ENCODE measurements around the gene WWP2.

The WWP2 gene

DNA sequence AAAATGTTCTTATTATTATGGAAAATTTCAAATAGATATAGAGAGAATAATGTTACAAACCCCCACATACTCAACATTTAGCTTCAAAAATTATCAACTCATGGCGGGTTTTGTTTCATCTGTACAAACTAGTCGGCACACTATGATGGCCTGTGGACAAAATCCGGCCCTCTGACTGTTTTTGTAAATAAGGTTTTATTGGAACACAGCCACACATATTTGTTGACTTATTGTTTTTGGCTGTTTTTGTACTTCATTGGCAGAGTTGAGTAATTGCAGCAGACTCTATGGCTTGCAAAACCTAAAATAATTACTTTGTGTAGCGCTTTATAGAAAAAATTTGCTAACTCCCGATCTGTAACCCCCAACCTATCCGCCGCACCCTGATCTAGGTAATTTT, 147.6 kb downstream of the WWP2 start:
- TF ChIP-seq, protein P1, sequence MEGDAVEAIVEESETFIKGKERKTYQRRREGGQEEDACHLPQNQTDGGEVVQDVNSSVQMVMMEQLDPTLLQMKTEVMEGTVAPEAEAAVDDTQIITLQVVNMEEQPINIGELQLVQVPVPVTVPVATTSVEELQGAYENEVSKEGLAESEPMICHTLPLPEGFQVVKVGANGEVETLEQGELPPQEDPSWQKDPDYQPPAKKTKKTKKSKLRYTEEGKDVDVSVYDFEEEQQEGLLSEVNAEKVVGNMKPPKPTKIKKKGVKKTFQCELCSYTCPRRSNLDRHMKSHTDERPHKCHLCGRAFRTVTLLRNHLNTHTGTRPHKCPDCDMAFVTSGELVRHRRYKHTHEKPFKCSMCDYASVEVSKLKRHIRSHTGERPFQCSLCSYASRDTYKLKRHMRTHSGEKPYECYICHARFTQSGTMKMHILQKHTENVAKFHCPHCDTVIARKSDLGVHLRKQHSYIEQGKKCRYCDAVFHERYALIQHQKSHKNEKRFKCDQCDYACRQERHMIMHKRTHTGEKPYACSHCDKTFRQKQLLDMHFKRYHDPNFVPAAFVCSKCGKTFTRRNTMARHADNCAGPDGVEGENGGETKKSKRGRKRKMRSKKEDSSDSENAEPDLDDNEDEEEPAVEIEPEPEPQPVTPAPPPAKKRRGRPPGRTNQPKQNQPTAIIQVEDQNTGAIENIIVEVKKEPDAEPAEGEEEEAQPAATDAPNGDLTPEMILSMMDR (IDR thresholded peaks at IDR 0.05): no peak

DNA sequence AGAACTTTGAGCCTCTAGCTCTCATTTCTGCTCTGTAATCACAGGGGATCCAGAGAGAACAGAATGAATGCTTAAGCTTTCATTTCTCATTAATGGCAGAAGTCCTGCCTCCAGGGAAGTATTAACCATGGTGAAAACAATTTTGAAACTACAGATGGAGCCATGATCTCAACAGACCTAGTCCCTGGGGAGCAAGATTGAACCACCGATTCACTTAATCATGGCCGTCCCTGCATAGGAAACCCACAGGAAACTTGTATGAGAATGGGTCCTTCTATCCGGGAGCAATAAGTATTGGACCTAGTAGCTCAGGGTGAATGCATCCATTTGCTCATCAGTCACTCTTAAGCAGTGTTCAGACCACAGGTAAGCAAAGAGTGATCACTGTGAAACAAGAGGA, 148.8 kb downstream of the WWP2 start:
- TF ChIP-seq, protein P1 (IDR thresholded peaks at IDR 0.05): no peak

DNA sequence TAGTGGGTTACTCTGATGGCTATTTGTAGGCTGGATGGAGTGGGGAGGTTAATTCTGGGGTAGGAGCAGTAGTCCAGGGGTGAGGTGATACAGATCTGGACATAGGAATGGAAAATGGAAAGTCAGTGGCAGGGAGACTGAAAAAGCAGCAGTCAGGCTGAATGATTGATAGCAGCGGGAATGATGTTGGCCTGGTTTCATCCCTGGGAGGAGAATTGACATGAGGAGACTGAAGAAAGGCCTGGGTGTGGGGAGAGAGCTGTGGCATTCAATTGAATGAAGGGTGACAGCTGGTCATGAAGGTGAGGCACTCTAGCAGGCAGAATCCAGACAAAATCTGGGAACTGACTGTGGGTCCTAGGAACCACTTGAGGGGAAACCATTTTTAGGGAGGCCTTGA, 154.3 kb downstream of the WWP2 start:
- TF ChIP-seq, protein P1 (IDR thresholded peaks at IDR 0.05): no peak

DNA sequence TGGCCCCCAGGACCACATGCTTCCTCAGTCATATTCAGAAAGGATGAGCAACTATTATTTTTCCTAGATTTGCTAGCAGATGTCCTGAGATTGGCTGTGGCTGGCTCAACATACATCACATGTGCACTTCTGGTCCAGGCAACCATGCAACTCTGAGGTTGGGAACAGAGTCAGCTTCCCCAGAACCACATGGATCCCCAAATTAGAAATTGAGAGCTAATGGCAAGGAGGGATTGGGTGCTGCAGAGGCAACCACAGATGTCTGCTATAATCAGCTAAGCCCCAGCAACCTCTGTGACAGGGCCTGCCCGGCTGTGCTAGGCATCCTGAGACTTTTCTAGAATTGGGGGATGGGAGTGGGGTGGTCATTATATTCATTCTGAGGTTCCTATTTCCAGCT, 155.2 kb downstream of the WWP2 start:
- TF ChIP-seq, protein P1 (IDR thresholded peaks at IDR 0.05): no peak

DNA sequence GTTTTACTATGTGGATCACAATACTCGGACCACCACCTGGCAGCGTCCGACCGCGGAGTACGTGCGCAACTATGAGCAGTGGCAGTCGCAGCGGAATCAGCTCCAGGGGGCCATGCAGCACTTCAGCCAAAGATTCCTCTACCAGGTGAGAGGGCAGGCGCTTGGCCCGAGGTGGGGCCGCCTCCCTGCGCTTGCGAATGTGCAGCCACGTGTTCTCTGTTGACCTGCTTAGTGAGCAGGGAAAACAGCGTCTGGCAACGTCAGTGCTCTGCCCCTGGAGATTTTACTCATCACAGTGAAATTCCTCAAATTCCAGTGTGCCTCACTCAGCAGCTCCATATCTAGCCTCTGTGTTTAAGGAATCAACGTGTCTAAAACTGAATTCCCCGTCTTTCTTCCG, 155.6 kb downstream of the WWP2 start:
- TF ChIP-seq, protein P1 (IDR thresholded peaks at IDR 0.05): no peak

DNA sequence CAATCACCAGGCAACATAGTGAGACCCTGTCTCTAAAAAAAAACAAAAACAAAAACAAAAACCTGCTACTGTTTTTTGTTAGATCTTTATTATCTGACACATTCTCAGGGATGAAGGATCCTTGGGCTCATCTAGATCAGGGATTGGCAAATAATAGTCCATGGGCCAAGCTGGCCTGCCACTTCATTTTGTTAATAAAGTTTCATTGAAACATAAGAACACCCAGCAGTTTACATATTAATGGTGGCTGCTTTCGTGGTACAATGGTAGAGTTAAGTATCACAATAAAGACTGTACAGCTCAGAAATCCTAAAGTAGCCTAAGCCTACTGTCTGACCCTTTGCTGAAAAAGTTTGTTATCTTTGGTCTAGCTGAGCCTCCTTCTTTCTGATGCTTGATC, 156.1 kb downstream of the WWP2 start:
- TF ChIP-seq, protein P1 (IDR thresholded peaks at IDR 0.05): no peak

DNA sequence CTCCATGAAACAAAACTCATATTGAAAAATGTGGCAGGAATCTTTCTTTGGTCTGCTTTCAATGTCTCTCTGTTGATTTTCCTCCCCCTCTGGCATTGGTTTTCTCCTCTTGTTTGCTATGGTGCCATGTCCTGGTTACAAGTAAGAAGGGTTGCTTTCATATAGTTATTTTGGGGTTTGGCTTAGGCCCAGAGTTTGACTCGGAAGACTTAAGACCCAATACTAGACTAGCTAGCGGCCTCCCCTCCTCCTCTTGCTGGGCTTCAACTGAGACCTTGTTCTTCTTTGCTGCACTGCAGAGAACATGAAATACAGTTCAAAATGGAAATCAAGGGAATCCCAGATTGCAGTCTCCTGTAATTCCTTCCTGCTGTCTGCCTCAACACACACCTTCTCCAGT, 159.0 kb downstream of the WWP2 start:
- TF ChIP-seq, protein P1 (IDR thresholded peaks at IDR 0.05): no peak

DNA sequence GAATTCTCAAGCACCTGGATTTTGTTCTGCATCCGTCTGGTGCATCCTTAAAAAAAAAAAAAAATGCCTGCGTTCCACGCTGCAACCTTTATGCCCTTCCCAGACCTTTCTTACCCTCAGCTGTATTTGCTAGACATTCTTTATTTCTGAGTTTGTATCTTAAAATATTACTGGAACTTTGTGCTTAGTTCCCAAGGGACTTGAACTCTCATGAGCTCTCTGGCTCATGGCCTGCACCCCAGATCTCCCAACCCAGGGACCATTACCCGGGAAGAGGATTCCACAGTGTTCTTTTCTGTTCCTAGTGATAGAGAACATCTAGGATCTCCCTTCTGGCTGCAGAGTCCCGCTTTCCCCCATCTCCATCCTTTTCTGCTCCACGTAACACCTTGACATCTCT, 160.1 kb downstream of the WWP2 start:
- TF ChIP-seq, protein P1 (IDR thresholded peaks at IDR 0.05): no peak
